ENCODE data around the gene UBE2H.

The UBE2H gene

GRCh38 chr7:129789652-129790051 is 163.1 kb downstream of the UBE2H start:
- no peak for DNase-seq (ENCODE audit: low read depth in 1 of 2, low spot score in 1 of 2)

GRCh38 chr7:129789000-129789399 is 163.8 kb downstream of the UBE2H start:
- no peak for DNase-seq (ENCODE audit: low read depth in 1 of 2, low spot score in 1 of 2)

GRCh38 chr7:129786825-129787563 is 165.8 kb downstream of the UBE2H start:
- no peak for DNase-seq (ENCODE audit: low read depth in 1 of 2, low spot score in 1 of 2)

GRCh38 chr7:129785685-129786514 is 166.9 kb downstream of the UBE2H start:
- DNase-seq (ENCODE audit: low read depth in 1 of 2, low spot score in 1 of 2) = no peak

GRCh38 chr7:129784783-129785684 is 167.7 kb downstream of the UBE2H start:
- DNase-seq (ENCODE audit: low read depth in 1 of 2, low spot score in 1 of 2) = no peak

GRCh38 chr7:129784437-129784782 is 168.3 kb downstream of the UBE2H start:
- no peak for DNase-seq (ENCODE audit: low read depth in 1 of 2, low spot score in 1 of 2)

- DNase-seq (ENCODE audit: low read depth in 1 of 2, low spot score in 1 of 2) = no peak
Observed at GRCh38 chr7:129783584-129783919, 169.2 kb downstream of the UBE2H start.

GRCh38 chr7:129782818-129783583 is 169.8 kb downstream of the UBE2H start:
- DNase-seq (ENCODE audit: low read depth in 1 of 2, low spot score in 1 of 2) = no peak

- DNase-seq (ENCODE audit: low read depth in 1 of 2, low spot score in 1 of 2) = no peak
Observed at GRCh38 chr7:129781928-129782817, 170.6 kb downstream of the UBE2H start.

- no peak for DNase-seq (ENCODE audit: low read depth in 1 of 2, low spot score in 1 of 2)
Observed at GRCh38 chr7:129780974-129781927, 171.5 kb downstream of the UBE2H start.
